ENCODE results near the gene PAPOLG.

GRCh38 chr2:60804473-60804872 lies 48.4 kb downstream of the PAPOLG start:
- TF ChIP-seq, protein P1, sequence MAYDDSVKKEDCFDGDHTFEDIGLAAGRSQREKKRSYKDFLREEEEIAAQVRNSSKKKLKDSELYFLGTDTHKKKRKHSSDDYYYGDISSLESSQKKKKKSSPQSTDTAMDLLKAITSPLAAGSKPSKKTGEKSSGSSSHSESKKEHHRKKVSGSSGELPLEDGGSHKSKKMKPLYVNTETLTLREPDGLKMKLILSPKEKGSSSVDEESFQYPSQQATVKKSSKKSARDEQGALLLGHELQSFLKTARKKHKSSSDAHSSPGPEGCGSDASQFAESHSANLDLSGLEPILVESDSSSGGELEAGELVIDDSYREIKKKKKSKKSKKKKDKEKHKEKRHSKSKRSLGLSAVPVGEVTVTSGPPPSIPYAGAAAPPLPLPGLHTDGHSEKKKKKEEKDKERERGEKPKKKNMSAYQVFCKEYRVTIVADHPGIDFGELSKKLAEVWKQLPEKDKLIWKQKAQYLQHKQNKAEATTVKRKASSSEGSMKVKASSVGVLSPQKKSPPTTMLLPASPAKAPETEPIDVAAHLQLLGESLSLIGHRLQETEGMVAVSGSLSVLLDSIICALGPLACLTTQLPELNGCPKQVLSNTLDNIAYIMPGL (CRISPR knock-in tag; IDR thresholded peaks at IDR 0.05; ENCODE audit: borderline replicate concordance in 1 of 2, low read depth in 1 of 2) = no peak
- TF ChIP-seq YY1 (IDR thresholded peaks at IDR 0.05; ENCODE audit: insufficient read depth, insufficient replicate concordance, low read depth, low read length) (no peak), RAD21 (CRISPR knock-in tag; IDR thresholded peaks at IDR 0.05) (no peak), KLF12 (CRISPR knock-in tag; IDR thresholded peaks at IDR 0.05; ENCODE audit: borderline replicate concordance) (no peak), CREM (IDR thresholded peaks at IDR 0.05) (no peak), CREM (CRISPR knock-in tag; IDR thresholded peaks at IDR 0.05) (no peak)
- TF ChIP-seq, protein P2, sequence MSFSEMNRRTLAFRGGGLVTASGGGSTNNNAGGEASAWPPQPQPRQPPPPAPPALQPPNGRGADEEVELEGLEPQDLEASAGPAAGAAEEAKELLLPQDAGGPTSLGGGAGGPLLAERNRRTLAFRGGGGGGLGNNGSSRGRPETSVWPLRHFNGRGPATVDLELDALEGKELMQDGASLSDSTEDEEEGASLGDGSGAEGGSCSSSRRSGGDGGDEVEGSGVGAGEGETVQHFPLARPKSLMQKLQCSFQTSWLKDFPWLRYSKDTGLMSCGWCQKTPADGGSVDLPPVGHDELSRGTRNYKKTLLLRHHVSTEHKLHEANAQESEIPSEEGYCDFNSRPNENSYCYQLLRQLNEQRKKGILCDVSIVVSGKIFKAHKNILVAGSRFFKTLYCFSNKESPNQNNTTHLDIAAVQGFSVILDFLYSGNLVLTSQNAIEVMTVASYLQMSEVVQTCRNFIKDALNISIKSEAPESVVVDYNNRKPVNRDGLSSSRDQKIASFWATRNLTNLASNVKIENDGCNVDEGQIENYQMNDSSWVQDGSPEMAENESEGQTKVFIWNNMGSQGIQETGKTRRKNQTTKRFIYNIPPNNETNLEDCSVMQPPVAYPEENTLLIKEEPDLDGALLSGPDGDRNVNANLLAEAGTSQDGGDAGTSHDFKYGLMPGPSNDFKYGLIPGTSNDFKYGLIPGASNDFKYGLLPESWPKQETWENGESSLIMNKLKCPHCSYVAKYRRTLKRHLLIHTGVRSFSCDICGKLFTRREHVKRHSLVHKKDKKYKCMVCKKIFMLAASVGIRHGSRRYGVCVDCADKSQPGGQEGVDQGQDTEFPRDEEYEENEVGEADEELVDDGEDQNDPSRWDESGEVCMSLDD (CRISPR knock-in tag; IDR thresholded peaks at IDR 0.05; ENCODE audit: borderline replicate concordance) = no peak
- TF ChIP-seq, protein P3, sequence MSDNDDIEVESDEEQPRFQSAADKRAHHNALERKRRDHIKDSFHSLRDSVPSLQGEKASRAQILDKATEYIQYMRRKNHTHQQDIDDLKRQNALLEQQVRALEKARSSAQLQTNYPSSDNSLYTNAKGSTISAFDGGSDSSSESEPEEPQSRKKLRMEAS (IDR thresholded peaks at IDR 0.05) = no peak

Data from HepG2 (cell line).